BLaER1 treated with 17β-estradiol and CSF1 and Interleukin-3, amounts not matched to agents 10 nM and 100 nM (cell line): ENCODE data around the gene GPX2.
"Not testable (repeated sequence)": the region's sequence is repeated elsewhere in the genome, so short reads cannot be mapped to it uniquely, and the experiment has no call there.

ENCODE experiments used
- H3K27ac ChIP-seq, 11 experiments: shearing (Covaris generic); formaldehyde crosslinking; 2 replicates each; pipeline ENCODE4 v1.8.1; 2022
- H3K27me3 ChIP-seq, 11 experiments: shearing (Covaris generic); formaldehyde crosslinking; 2 replicates each; pipeline ENCODE4 v1.8.1; 2022
- H3K36me3 ChIP-seq, 11 experiments: shearing (Covaris generic); formaldehyde crosslinking; 2 replicates each; pipeline ENCODE4 v1.8.1; 2022
- H3K4me1 ChIP-seq, 10 experiments: shearing (Covaris generic); formaldehyde crosslinking; 2 replicates each; pipeline ENCODE4 v1.8.1; 2022
- H3K4me2 ChIP-seq, 11 experiments: shearing (Covaris generic); formaldehyde crosslinking; 2 replicates each; pipeline ENCODE4 v1.8.1; 2022
- H3K4me3 ChIP-seq, 10 experiments: shearing (Covaris generic); formaldehyde crosslinking; 2 replicates each; pipeline ENCODE4 v1.8.1; 2022
- H3K9ac ChIP-seq, 11 experiments: shearing (Covaris generic); formaldehyde crosslinking; 2 replicates each; pipeline ENCODE4 v1.8.1; 2022
- H3K9me3 ChIP-seq, 11 experiments: shearing (Covaris generic); formaldehyde crosslinking; replicated peaks in 1 of 11; 2 replicates each; pipeline ENCODE4 v1.8.1; 2022
- H4K20me1 ChIP-seq, 11 experiments: shearing (Covaris generic); formaldehyde crosslinking; 2 replicates each; pipeline ENCODE4 v1.8.1; 2022
- Cebpa-rat ChIP-seq, 11 experiments: shearing (Covaris generic); IDR thresholded peaks; 2 replicates each; pipeline ENCODE4 v1.8.1; 2022

GPX2 gene

DNA sequence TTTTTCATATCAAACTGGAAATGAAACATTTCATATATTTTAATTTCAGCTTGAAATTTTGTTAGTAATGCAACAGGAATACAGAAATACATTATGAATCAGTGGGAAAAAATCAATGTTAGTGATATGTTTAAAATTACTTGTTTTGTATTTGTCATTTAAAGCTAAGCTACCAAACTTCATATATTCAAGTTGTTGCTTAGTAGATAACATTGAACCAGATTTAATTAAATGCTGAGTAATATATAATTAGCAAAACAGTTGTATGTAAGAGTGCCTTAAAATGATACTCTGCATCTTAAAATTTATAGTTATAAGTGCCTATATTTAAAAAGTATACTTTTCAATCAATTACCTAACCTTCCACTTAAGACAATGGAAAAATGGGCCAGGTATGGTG, 23.3 kb downstream of the GPX2 start:
- Histone ChIP-seq H3K4me1 (peaks cover 11 to 35% (median 13%) of the 10 kb centered on the region in 10 experiments), H3K9ac (no peak overlapping the region), H4K20me1 (peaks cover 14 to 81% (median 27%) of the 10 kb centered on the region in 11 experiments; a peak in 18 of 22 replicates), H3K27ac (no peak overlapping the region), H3K9me3 (peaks cover 0 to 14% (median 9%) of the 10 kb centered on the region in 11 experiments; a peak in 14 of 22 replicates), H3K4me2 (no peak overlapping the region), H3K4me3 (no peak overlapping the region), H3K27me3 (no peaks in the 10 kb centered on the region), H3K36me3 (peaks cover 12 to 60% (median 35%) of the 10 kb centered on the region in 11 experiments)
- TF ChIP-seq Cebpa-rat (IDR thresholded peaks at IDR 0.05): no peak

DNA sequence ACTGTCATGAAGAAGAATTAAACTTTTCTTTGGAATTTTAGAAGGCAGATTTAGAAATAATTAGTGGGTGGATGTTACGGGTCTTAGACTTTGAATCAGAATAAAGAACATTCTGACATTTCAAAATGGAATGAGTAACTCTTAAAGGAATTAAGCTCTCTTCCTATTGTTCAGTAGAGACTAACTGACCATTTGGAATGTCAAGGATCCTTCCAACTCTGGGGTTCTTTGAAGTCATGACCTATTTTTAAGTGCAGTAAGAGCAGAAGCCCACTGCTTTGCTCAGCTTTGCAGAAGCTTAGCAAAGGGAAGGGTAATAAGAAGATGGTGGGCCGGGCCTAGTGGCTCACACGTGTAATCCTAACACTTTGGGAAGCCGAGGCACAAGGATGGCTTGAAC, 24.3 kb downstream of the GPX2 start:
- peak overlapping the region in 2 of 11 experiments; percentile 3 to 20; a peak in 1 of 22 replicates for H3K4me2 ChIP-seq
- H3K9me3 ChIP-seq: peaks cover 0 to 14% (median 9%) of the 10 kb centered on the region in 11 experiments; a peak in 14 of 22 replicates
- peaks cover 14 to 71% (median 27%) of the 10 kb centered on the region in 11 experiments; a peak in 18 of 22 replicates for H4K20me1 ChIP-seq
- TF ChIP-seq Cebpa-rat (IDR thresholded peaks at IDR 0.05): no peak
- H3K27ac ChIP-seq: no peak overlapping the region
- no peaks in the 10 kb centered on the region for H3K27me3 ChIP-seq
- H3K4me1 ChIP-seq: peaks cover 12 to 35% (median 19%) of the 10 kb centered on the region in 10 experiments
- H3K9ac ChIP-seq: no peak overlapping the region
- no peak overlapping the region for H3K4me3 ChIP-seq
- H3K36me3 ChIP-seq: peaks cover 6 to 50% (median 28%) of the 10 kb centered on the region in 11 experiments; a peak in 21 of 22 replicates

- H4K20me1 ChIP-seq: peaks cover 0 to 47% (median 14%) of the 10 kb centered on the region in 11 experiments; a peak in 14 of 22 replicates
- peaks cover 0 to 14% (median 9%) of the 10 kb centered on the region in 11 experiments; a peak in 14 of 22 replicates for H3K9me3 ChIP-seq
- H3K9ac ChIP-seq: no peak overlapping the region
- peak overlapping the region; percentile 81 to 99 (median 91); a peak in 15 of 20 replicates for H3K4me3 ChIP-seq
- H3K4me2 ChIP-seq: peak overlapping the region; percentile 89 to 99 (median 95); a peak in 20 of 22 replicates
- H3K27me3 ChIP-seq: no peaks in the 10 kb centered on the region
- H3K36me3 ChIP-seq: peaks cover 6 to 39% (median 25%) of the 10 kb centered on the region in 11 experiments; a peak in 20 of 22 replicates
- peak in 1 of 11 experiments; percentile 49; a peak in 2 of 22 replicates for TF ChIP-seq Cebpa-rat (IDR thresholded peaks at IDR 0.05)
- H3K27ac ChIP-seq: peak overlapping the region in 8 of 11 experiments; percentile 98 to 100 (median 99); a peak in 13 of 22 replicates
- H3K4me1 ChIP-seq: peaks cover 12 to 35% (median 20%) of the 10 kb centered on the region in 10 experiments
Observed at GRCh38 chr14:64915797-64916196, 26.7 kb downstream of the GPX2 start.

GRCh38 chr14:64915029-64915424, 27.5 kb downstream of the GPX2 start:
- Histone ChIP-seq H3K4me1 (peaks cover 12 to 35% (median 20%) of the 10 kb centered on the region in 10 experiments), H3K4me3 (peak overlapping the region; percentile 81 to 99 (median 91)), H3K9me3 (peaks cover 0 to 14% (median 9%) of the 10 kb centered on the region in 11 experiments; a peak in 14 of 22 replicates), H3K36me3 (peaks cover 6 to 39% (median 23%) of the 10 kb centered on the region in 11 experiments; a peak in 20 of 22 replicates), H3K27me3 (no peaks in the 10 kb centered on the region), H3K4me2 (peak overlapping the region; percentile 89 to 99 (median 95)), H4K20me1 (peaks cover 0 to 39% (median 12%) of the 10 kb centered on the region in 11 experiments; a peak in 13 of 22 replicates), H3K27ac (peak overlapping the region; percentile 98 to 100 (median 99)), H3K9ac (peak overlapping the region; percentile 97 to 99 (median 98))
- no peak for TF ChIP-seq Cebpa-rat (IDR thresholded peaks at IDR 0.05)

- H3K4me1 ChIP-seq: peaks cover 12 to 35% (median 19%) of the 10 kb centered on the region in 10 experiments
- no peak for TF ChIP-seq Cebpa-rat (IDR thresholded peaks at IDR 0.05)
- H3K4me3 ChIP-seq: peak within 1 kb of the TSS; percentile 81 to 99 (median 91)
- H3K9ac ChIP-seq: peak within 1 kb of the TSS; percentile 97 to 99 (median 98)
- H3K4me2 ChIP-seq: peak within 1 kb of the TSS; percentile 89 to 99 (median 95)
- H3K9me3 ChIP-seq: peaks cover 0 to 14% (median 9%) of the 10 kb centered on the region in 11 experiments; a peak in 14 of 22 replicates
- no peaks in the 10 kb centered on the region for H3K27me3 ChIP-seq
- H4K20me1 ChIP-seq: peaks cover 0 to 33% (median 8%) of the 10 kb centered on the region in 11 experiments; a peak in 13 of 22 replicates
- H3K36me3 ChIP-seq: peaks cover 6 to 36% (median 22%) of the 10 kb centered on the region in 11 experiments; a peak in 20 of 22 replicates
- H3K27ac ChIP-seq: peak within 1 kb of the TSS; percentile 98 to 100 (median 99)
Observed at GRCh38 chr14:64914237-64915028, 28.1 kb downstream of the GPX2 start, which contains the start of gene CHURC1. Gene CHURC1 (plus strand): TSS chr14:64914455. CDS start chr14:64914496, 41 bp downstream.

DNA sequence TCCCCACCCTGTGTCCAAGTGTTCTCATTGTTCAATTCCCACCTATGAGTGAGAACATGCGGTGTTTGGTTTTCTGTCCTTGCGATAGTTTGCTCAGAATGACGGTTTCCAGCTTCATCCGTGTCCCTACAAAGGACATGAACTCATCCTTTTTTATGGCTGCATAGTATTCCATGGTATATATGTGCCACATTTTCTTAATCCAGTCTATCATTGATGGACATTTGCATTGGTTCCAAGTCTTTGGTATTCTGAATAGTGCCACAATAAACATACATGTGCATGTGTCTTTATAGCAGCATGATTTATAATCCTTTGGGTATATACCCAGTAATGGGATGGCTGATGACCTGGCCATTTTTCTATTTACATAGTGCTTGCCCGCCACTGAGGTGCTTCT, 29.1 kb downstream of the GPX2 start:
- Histone ChIP-seq H3K9ac (peak overlapping the region in 3 of 11 experiments; percentile 97 to 99 (median 97); a peak in 4 of 22 replicates), H3K4me2 (peak overlapping the region; percentile 72 to 99 (median 82)), H4K20me1 (peaks cover 0 to 24% (median 6%) of the 10 kb centered on the region in 11 experiments; a peak in 8 of 22 replicates), H3K4me1 (peaks cover 12 to 29% (median 19%) of the 10 kb centered on the region in 10 experiments), H3K9me3 (peaks cover 0 to 14% (median 9%) of the 10 kb centered on the region in 11 experiments; a peak in 14 of 22 replicates), H3K27ac (peak overlapping the region in 1 of 11 experiments; percentile 99; a peak in 1 of 22 replicates), H3K36me3 (peaks cover 3 to 33% (median 17%) of the 10 kb centered on the region in 11 experiments; a peak in 18 of 22 replicates), H3K4me3 (peak overlapping the region in 7 of 10 experiments; percentile 81 to 99 (median 91); a peak in 8 of 20 replicates)
- H3K27me3 ChIP-seq: not testable (repeated sequence)

- Histone ChIP-seq H3K27ac (no peak overlapping the region), H3K4me3 (no peak overlapping the region), H4K20me1 (peaks cover 0 to 12% (median under 1%) of the 10 kb centered on the region in 11 experiments; a peak in 6 of 22 replicates), H3K9me3 (peaks cover 0 to 14% (median 9%) of the 10 kb centered on the region in 11 experiments; a peak in 14 of 22 replicates), H3K27me3 (no peaks in the 10 kb centered on the region), H3K36me3 (peaks cover 0 to 21% (median 10%) of the 10 kb centered on the region in 11 experiments; a peak in 16 of 22 replicates), H3K4me1 (peaks cover 12 to 20% (median 18%) of the 10 kb centered on the region in 10 experiments), H3K4me2 (no peak overlapping the region), H3K9ac (no peak overlapping the region)
- no peak for TF ChIP-seq Cebpa-rat (IDR thresholded peaks at IDR 0.05)
Observed at GRCh38 chr14:64912261-64912660, 30.3 kb downstream of the GPX2 start.

DNA sequence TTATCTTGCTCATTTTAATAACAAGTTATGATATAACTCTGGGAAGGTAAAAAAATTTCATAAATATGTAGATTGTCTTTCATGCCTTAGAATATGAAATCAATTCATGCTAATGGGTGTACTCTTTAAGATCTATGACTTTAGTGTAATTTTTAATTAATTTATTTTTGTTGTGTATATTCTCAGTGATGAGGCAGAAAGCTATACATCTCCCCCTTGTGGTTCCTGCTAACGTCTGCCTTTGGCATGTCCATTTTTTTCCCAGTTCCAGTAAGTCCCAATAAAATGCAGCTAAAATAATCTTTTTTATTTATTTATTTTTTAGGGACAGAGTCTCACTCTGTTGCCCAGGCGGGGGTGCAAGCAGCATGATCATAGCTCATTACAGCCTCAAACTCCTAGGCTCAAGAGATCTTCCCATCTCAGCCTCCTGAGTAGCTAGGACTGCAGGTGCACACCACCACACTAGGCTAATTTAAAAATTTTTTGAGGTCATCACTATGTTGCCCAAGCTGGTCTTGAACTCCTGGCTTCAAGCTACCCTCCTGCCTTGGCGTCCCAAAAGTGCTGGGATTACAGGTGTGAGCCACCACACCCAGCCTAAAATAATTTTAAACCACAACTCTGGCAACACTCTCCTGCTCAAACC, 31.6 kb downstream of the GPX2 start:
- Histone ChIP-seq H3K27me3 (no peaks in the 10 kb centered on the region), H3K9me3 (peaks cover 0 to 9% (median 6%) of the 10 kb centered on the region in 11 experiments; a peak in 14 of 22 replicates), H3K27ac (no peak overlapping the region), H3K4me3 (no peak overlapping the region), H3K36me3 (peaks cover 0 to 10% (median 3%) of the 10 kb centered on the region in 11 experiments; a peak in 12 of 22 replicates), H3K4me2 (no peak overlapping the region), H4K20me1 (no peaks in the 10 kb centered on the region; a peak in 2 of 22 replicates), H3K9ac (no peak overlapping the region), H3K4me1 (peaks cover 11 to 22% (median 18%) of the 10 kb centered on the region in 10 experiments)
- no peak for TF ChIP-seq Cebpa-rat (IDR thresholded peaks at IDR 0.05)
